GM18498 (cell line): ENCODE results near the gene ABHD10.

Source experiments
- ATAC-seq: cut with Tn5 transposase; IDR thresholded peaks from one replicate; pipeline ENCODE4 v1.9.1; 2021; ENCODE audit warnings: mild to moderate bottlenecking, moderate library complexity; ENCODE audit not compliant: unreplicated experiment

ABHD10 gene

GRCh38 chr3:111963424-111963823 is 15.4 kb upstream of the ABHD10 start:
- ATAC-seq: no peak

- no peak for ATAC-seq
Observed at GRCh38 chr3:111965484-111965883, 13.3 kb upstream of the ABHD10 start.

GRCh38 chr3:111967068-111967467 is 11.8 kb upstream of the ABHD10 start:
- ATAC-seq: no peak

- peak; percentile 90 for ATAC-seq
Observed at GRCh38 chr3:111967651-111968274, 11.1 kb upstream of the ABHD10 start.

- ATAC-seq: no peak
Observed at GRCh38 chr3:111968319-111969054, 10.3 kb upstream of the ABHD10 start.

- no peak for ATAC-seq
Observed at GRCh38 chr3:111970376-111970775, 8.4 kb upstream of the ABHD10 start.

GRCh38 chr3:111971533-111972130 is 7.2 kb upstream of the ABHD10 start:
- no peak for ATAC-seq

GRCh38 chr3:111972891-111973290 is 5.9 kb upstream of the ABHD10 start:
- no peak for ATAC-seq

GRCh38 chr3:111975131-111975530 is 3.7 kb upstream of the ABHD10 start:
- ATAC-seq: no peak

- no peak for ATAC-seq
Observed at GRCh38 chr3:111976254-111976653, 2.6 kb upstream of the ABHD10 start.

- ATAC-seq: peak; percentile 36
Observed at GRCh38 chr3:111979434-111980038, 710 bp downstream of the ABHD10 start.

GRCh38 chr3:111980716-111981456 is 2.1 kb downstream of the ABHD10 start:
- no peak for ATAC-seq

GRCh38 chr3:111981457-111981763 is 2.6 kb downstream of the ABHD10 start:
- ATAC-seq: no peak

- ATAC-seq: no peak
Observed at GRCh38 chr3:111984636-111985298, 5.9 kb downstream of the ABHD10 start.

- ATAC-seq: no peak
Observed at GRCh38 chr3:111986800-111987199, 8.0 kb downstream of the ABHD10 start.

- peak; percentile 95 for ATAC-seq
Observed at GRCh38 chr3:111989061-111989678, 10.3 kb downstream of the ABHD10 start.

GRCh38 chr3:111993038-111993437 is 14.2 kb downstream of the ABHD10 start:
- no peak for ATAC-seq

GRCh38 chr3:111998636-111999483 is 20.0 kb downstream of the ABHD10 start, which contains the start of gene TAGLN3:
TSS of gene TAGLN3 (plus strand) at chr3:111998922. CDS start at chr3:111999423, 501 bp downstream.
- ATAC-seq: peak; percentile 51
